HG03520 (cell line): Measurements from ENCODE around the gene PCGF5.
A peak's percentile ranks its signal among the peaks of the same experiment; 100 is the strongest.
"Not testable (repeated sequence)": the region's sequence is repeated elsewhere in the genome, so short reads cannot be mapped to it uniquely, and the experiment has no call there.

ENCODE experiments used
- ATAC-seq: cut with Tn5 transposase; IDR thresholded peaks from one replicate; pipeline ENCODE4 v1.9.1; 2021; ENCODE audit warnings: mild to moderate bottlenecking, moderate library complexity; ENCODE audit not compliant: unreplicated experiment

PCGF5 gene

GRCh38 chr10:91220194-91220953 is at the start of gene PCGF5:
Gene PCGF5 (plus strand): TSS chr10:91220663. CDS start chr10:91222872, 2,209 bp downstream.
- peak; percentile 91 for ATAC-seq

GRCh38 chr10:91171485-91171884 is 49.0 kb upstream of the PCGF5 start:
- no peak for ATAC-seq

GRCh38 chr10:91172348-91172747 is 48.1 kb upstream of the PCGF5 start:
- ATAC-seq, result no peak

- ATAC-seq, result no peak
Measured at GRCh38 chr10:91185239-91185875, 35.1 kb upstream of the PCGF5 start.

- ATAC-seq, result no peak
Measured at GRCh38 chr10:91187156-91187555, 33.3 kb upstream of the PCGF5 start.

- ATAC-seq, result not testable (repeated sequence)
Measured at GRCh38 chr10:91188010-91188409, 32.5 kb upstream of the PCGF5 start.

- ATAC-seq, result no peak
Measured at GRCh38 chr10:91188889-91189288, 31.6 kb upstream of the PCGF5 start.

- no peak for ATAC-seq
Measured at GRCh38 chr10:91190388-91190870, 30.0 kb upstream of the PCGF5 start.

- peak; percentile 64 for ATAC-seq
Measured at GRCh38 chr10:91190876-91191583, 29.4 kb upstream of the PCGF5 start.

- ATAC-seq, result no peak
Measured at GRCh38 chr10:91191584-91191919, 28.9 kb upstream of the PCGF5 start.

GRCh38 chr10:91194497-91195179 is 25.8 kb upstream of the PCGF5 start:
- no peak for ATAC-seq

- no peak for ATAC-seq
Measured at GRCh38 chr10:91196268-91197048, 24.0 kb upstream of the PCGF5 start.

- no peak for ATAC-seq
Measured at GRCh38 chr10:91197127-91197526, 23.3 kb upstream of the PCGF5 start.

- peak; percentile 82 for ATAC-seq
Measured at GRCh38 chr10:91198781-91199180, 21.7 kb upstream of the PCGF5 start.

- no peak for ATAC-seq
Measured at GRCh38 chr10:91200314-91201212, 19.9 kb upstream of the PCGF5 start.

GRCh38 chr10:91201213-91201996 is 19.1 kb upstream of the PCGF5 start:
- ATAC-seq, result no peak

GRCh38 chr10:91206427-91206826 is 14.0 kb upstream of the PCGF5 start:
- no peak for ATAC-seq

GRCh38 chr10:91206837-91207474 is 13.5 kb upstream of the PCGF5 start:
- no peak for ATAC-seq
